Measurements from ENCODE around the gene MAJIN. TPM values are rescaled to one million over a fixed set of nuclear protein-coding genes. Genes with fewer than 3 reads are reported as not detected.

Gene MAJIN, protein sequence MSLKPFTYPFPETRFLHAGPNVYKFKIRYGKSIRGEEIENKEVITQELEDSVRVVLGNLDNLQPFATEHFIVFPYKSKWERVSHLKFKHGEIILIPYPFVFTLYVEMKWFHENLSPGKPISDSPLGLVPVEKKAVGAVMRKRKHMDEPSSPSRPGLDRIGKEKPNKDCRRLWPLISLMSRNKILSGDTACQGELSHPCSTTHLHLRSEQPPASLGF
- not detected in 2 replicates for polyA plus RNA-seq (2012; rRNA removed)
- not detected in 2 replicates for polyA plus RNA-seq (2012; cell fraction: cytosol; rRNA removed)
- polyA plus RNA-seq (2012; cell fraction: nucleus; rRNA removed): not detected in 2 replicates

DNA sequence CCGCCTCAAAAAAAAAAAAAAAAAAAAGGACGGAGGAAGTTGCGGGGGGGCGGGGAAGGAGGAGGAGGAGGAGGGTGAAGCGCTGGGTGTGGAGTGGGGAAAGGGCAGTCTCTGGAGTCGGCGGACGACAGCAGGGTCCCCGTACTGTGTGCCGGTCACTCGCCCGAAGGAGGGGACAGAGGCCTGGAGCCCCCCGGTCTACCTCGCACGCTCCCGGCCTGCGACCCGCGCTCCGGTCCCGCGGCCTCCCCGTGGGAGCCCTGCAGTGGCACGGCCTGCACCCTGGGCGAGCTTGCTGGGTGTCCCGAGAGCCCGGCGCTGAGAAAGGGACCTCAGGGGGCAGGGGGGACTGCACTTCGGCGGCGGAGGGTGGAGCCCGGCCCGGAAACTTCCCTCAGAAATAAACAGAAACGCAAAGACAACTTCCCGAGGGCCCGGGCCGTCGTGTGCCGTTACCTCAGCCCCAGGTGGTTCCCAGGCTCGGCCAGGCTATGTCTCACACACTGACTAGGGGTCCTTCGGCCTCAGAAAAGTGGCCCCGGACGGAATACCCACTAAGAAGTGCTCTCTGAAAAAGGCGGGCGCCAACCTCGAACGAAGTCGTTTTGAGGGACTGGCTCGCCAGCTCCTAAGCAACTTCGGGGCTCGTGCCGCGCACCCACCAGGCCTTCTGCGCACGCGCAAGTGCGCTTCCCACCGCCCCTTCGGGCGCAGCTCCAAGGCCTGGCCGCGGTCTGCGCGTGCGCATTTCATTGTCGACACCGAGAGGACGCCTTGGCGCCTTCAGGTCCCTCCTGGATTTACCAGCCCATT is at the start of gene MAJIN:
Gene MAJIN (minus strand): TSS at position 688 of the 813 bp plus-strand sequence. CDS start 12,703 bp downstream, outside the sequence.
- Histone ChIP-seq H3K9me2 (no peaks in the 10 kb centered on the region), H3K9me3 (no peaks in the 10 kb centered on the region), H3F3A (replicated peaks; ENCODE audit: insufficient read depth) (peaks cover 6% of the 10 kb centered on the region), H3K27me3 (ENCODE audit: insufficient read depth) (no peaks in the 10 kb centered on the region), H3K4me1 (ENCODE audit: control insufficient read depth in 1 of 2, insufficient read depth in 2 of 2, low read depth in 1 of 2, low read length in 1 of 2) (no peaks in the 10 kb centered on the region), H3K4me3 (ENCODE audit: low read depth in 2 of 2, low read length in 1 of 2) (no peak within 1 kb of the TSS), H3K27ac (ENCODE audit: low read depth in 2 of 2, low read length in 1 of 2) (no peak within 1 kb of the TSS), H3K9ac (no peak within 1 kb of the TSS), H3K4me2 (no peak within 1 kb of the TSS), H2AFZ (ENCODE audit: low read depth) (no peak within 1 kb of the TSS), H3K36me3 (replicated peaks in 1 of 2; ENCODE audit: control insufficient read depth in 1 of 2, insufficient read depth in 2 of 2, low read length in 1 of 2) (no peaks in the 10 kb centered on the region), H4K20me1 (ENCODE audit: insufficient read depth) (no peaks in the 10 kb centered on the region), H3K79me2 (ENCODE audit: insufficient read depth) (no peaks in the 10 kb centered on the region)
- ChIA-PET CTCF (no interaction called here), POLR2A (no interaction called here)
- DNase-seq: no peak
- TF ChIP-seq, protein P1, sequence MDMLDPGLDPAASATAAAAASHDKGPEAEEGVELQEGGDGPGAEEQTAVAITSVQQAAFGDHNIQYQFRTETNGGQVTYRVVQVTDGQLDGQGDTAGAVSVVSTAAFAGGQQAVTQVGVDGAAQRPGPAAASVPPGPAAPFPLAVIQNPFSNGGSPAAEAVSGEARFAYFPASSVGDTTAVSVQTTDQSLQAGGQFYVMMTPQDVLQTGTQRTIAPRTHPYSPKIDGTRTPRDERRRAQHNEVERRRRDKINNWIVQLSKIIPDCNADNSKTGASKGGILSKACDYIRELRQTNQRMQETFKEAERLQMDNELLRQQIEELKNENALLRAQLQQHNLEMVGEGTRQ (IDR thresholded peaks at IDR 0.05; ENCODE audit: borderline replicate concordance, low read depth, low read length): no peak
- no peak for TF ChIP-seq SIN3A (IDR thresholded peaks at IDR 0.05; ENCODE audit: borderline replicate concordance, low read depth, low read length)
- TF ChIP-seq TEAD4 (IDR thresholded peaks at IDR 0.05; ENCODE audit: borderline replicate concordance, insufficient read depth): no peak
- no peak for TF ChIP-seq REST (IDR thresholded peaks at IDR 0.05; ENCODE audit: low read depth, low read length)
- TF ChIP-seq SMC3 (IDR thresholded peaks at IDR 0.05; ENCODE audit: low read depth, low read length): no peak
- TF ChIP-seq RFX5 (IDR thresholded peaks at IDR 0.05; ENCODE audit: low read length): no peak
- TF ChIP-seq POLR2AphosphoS5 (IDR thresholded peaks at IDR 0.05; ENCODE audit: low read depth, low read length): no peak
- no peak for TF ChIP-seq FOSL2 (IDR thresholded peaks at IDR 0.05; ENCODE audit: borderline replicate concordance, low read depth)
- TF ChIP-seq FOXJ3 (CRISPR knock-in tag; IDR thresholded peaks at IDR 0.05): no peak
- TF ChIP-seq GABPA (IDR thresholded peaks at IDR 0.05; ENCODE audit: low read depth): no peak
- no peak for TF ChIP-seq RCOR1 (IDR thresholded peaks at IDR 0.05; ENCODE audit: low read length)
- no peak for TF ChIP-seq EZH2phosphoT487 (IDR thresholded peaks at IDR 0.05; ENCODE audit: borderline replicate concordance, low read depth)
- no peak for TF ChIP-seq NFIC (IDR thresholded peaks at IDR 0.05; ENCODE audit: borderline replicate concordance)
- TF ChIP-seq, protein P2, sequence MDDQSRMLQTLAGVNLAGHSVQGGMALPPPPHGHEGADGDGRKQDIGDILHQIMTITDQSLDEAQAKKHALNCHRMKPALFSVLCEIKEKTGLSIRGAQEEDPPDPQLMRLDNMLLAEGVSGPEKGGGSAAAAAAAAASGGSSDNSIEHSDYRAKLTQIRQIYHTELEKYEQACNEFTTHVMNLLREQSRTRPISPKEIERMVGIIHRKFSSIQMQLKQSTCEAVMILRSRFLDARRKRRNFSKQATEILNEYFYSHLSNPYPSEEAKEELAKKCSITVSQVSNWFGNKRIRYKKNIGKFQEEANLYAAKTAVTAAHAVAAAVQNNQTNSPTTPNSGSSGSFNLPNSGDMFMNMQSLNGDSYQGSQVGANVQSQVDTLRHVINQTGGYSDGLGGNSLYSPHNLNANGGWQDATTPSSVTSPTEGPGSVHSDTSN (IDR thresholded peaks at IDR 0.05): no peak
- no peak for TF ChIP-seq RAD21 (IDR thresholded peaks at IDR 0.05; ENCODE audit: low read length)
- TF ChIP-seq, protein P3, sequence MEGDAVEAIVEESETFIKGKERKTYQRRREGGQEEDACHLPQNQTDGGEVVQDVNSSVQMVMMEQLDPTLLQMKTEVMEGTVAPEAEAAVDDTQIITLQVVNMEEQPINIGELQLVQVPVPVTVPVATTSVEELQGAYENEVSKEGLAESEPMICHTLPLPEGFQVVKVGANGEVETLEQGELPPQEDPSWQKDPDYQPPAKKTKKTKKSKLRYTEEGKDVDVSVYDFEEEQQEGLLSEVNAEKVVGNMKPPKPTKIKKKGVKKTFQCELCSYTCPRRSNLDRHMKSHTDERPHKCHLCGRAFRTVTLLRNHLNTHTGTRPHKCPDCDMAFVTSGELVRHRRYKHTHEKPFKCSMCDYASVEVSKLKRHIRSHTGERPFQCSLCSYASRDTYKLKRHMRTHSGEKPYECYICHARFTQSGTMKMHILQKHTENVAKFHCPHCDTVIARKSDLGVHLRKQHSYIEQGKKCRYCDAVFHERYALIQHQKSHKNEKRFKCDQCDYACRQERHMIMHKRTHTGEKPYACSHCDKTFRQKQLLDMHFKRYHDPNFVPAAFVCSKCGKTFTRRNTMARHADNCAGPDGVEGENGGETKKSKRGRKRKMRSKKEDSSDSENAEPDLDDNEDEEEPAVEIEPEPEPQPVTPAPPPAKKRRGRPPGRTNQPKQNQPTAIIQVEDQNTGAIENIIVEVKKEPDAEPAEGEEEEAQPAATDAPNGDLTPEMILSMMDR (IDR thresholded peaks at IDR 0.05): no peak
- WGBS (ENCODE audit: low lambda C conversion rate): 85% methylated on average over 59 of the region's 69 CpGs

All from SK-N-SH (cell line).